Astrocyte (in vitro differentiated cells and primary cell): ENCODE measurements around the gene MIDN. TPM values are rescaled to one million over a fixed set of nuclear protein-coding genes. Genes with fewer than 3 reads are reported as not detected.

Source experiments
- DNase-seq: peaks from one replicate; pipeline ENCODE4 v3.0.0-alpha.2; 2010; ENCODE audit warnings: low read depth
- FAIRE-seq: peaks from 2 replicates; lab custom pipeline; 2011; peaks lifted over from hg19 to GRCh38; lab: Jason Lieb, UNC
- H2AFZ ChIP-seq: 2 replicates; pipeline ENCODE4 v1.6.0; 2012; ENCODE audit warnings: low read depth, low read length, inconsistent platforms
- H3K27ac ChIP-seq: 2 replicates; pipeline ENCODE4 v1.5.1; 2011; ENCODE audit warnings: low read depth, low read length, inconsistent platforms
- H3K27me3 ChIP-seq: 2 replicates; pipeline ENCODE4 v1.6.0; 2011; ENCODE audit warnings: low read length, inconsistent platforms; ENCODE audit not compliant: insufficient read depth
- H3K36me3 ChIP-seq: 2 replicates; pipeline ENCODE4 v1.5.1; 2011; ENCODE audit warnings: low read length, inconsistent platforms; ENCODE audit not compliant: insufficient read depth
- H3K4me1 ChIP-seq: 2 replicates; pipeline ENCODE4 v1.5.1; 2011; ENCODE audit warnings: low read length, inconsistent platforms; ENCODE audit not compliant: insufficient read depth
- H3K4me2 ChIP-seq: 2 replicates; pipeline ENCODE4 v1.6.0; 2012; ENCODE audit warnings: low read length, inconsistent platforms
- H3K4me3 ChIP-seq: 2 replicates; pipeline ENCODE4 v1.5.1; 2011; ENCODE audit warnings: low read depth, mild to moderate bottlenecking, low read length, inconsistent platforms; ENCODE audit not compliant: insufficient read depth
- H3K79me2 ChIP-seq: 2 replicates; pipeline ENCODE4 v1.6.0; 2012; ENCODE audit warnings: mild to moderate bottlenecking, low read length, inconsistent platforms; ENCODE audit not compliant: insufficient read depth
- H3K9ac ChIP-seq: 2 replicates; pipeline ENCODE4 v1.6.0; 2012; ENCODE audit warnings: mild to moderate bottlenecking, low read length, inconsistent platforms
- H3K9me3 ChIP-seq: 2 replicates; pipeline ENCODE4 v1.5.1; 2012; ENCODE audit warnings: low read depth, mild to moderate bottlenecking, low read length, inconsistent platforms; ENCODE audit not compliant: insufficient read depth
- H4K20me1 ChIP-seq: 2 replicates; pipeline ENCODE4 v1.6.0; 2012; ENCODE audit warnings: low read length, inconsistent platforms; ENCODE audit not compliant: insufficient read depth
- H3K27ac Mint-ChIP-seq: one replicate; pipeline ENCODE4 v1.8.0; 2021; ENCODE audit warnings: mild to moderate bottlenecking, mixed read lengths; ENCODE audit not compliant: unreplicated experiment
- H3K27me3 Mint-ChIP-seq: one replicate; pipeline ENCODE4 v1.8.0; 2021; ENCODE audit warnings: low read depth, mixed read lengths; ENCODE audit not compliant: unreplicated experiment
- H3K36me3 Mint-ChIP-seq: one replicate; pipeline ENCODE4 v1.8.0; 2021; ENCODE audit warnings: low read depth, mixed read lengths; ENCODE audit not compliant: unreplicated experiment
- H3K4me1 Mint-ChIP-seq: one replicate; pipeline ENCODE4 v1.8.0; 2021; ENCODE audit warnings: low read depth, mixed read lengths; ENCODE audit not compliant: unreplicated experiment
- H3K4me3 Mint-ChIP-seq: one replicate; pipeline ENCODE4 v1.8.0; 2021; ENCODE audit warnings: mild to moderate bottlenecking, moderate library complexity, mixed read lengths; ENCODE audit not compliant: unreplicated experiment
- H3K9me3 Mint-ChIP-seq: one replicate; pipeline ENCODE4 v1.8.0; 2021; ENCODE audit warnings: mild to moderate bottlenecking, mixed read lengths; ENCODE audit not compliant: unreplicated experiment
- EZH2 ChIP-seq: IDR thresholded peaks from 2 replicates; pipeline ENCODE4 v1.6.1; 2012; ENCODE audit warnings: mild to moderate bottlenecking, low read length, inconsistent platforms; ENCODE audit not compliant: insufficient read depth
- total RNA-seq: library from RNA; stranded (reverse); gene quantifications from 2 replicates; pipeline ENCODE4 v1.2.1, GENCODE V29; 2021
- TF ChIP-seq, protein P1 (sequence below): IDR thresholded peaks from 2 replicates; pipeline ENCODE4 v1.5.1; 2011; ENCODE audit warnings: low read depth, mild to moderate bottlenecking, inconsistent platforms, low read length, moderate library complexity; ENCODE audit not compliant: insufficient read depth

The MIDN gene
- total RNA-seq, 1 donor from 2014 or later, result 141 TPM

DNA sequence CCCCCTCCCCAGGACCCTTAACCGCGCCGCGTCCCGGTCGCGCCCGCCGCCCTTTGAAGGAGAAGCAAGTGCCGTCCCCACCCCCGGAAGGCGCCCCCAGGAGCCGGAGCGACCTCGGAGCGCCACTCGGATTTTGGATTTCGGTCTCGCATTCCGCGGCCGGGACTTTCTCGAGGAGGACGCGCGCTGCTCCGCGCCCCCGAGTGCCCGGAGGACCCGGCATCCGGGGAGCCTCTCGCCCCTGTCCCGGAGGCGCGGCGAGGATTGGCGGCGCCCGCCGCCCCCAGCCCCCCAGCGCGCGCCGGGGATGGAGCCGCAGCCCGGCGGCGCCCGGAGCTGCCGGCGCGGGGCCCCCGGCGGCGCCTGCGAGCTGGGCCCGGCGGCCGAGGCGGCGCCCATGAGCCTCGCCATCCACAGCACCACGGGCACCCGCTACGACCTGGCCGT is 1.6 kb downstream of the MIDN start:
- Mint-ChIP-seq H3K4me1 (peaks cover 5% of the 10 kb centered on the region), H3K36me3 (peaks cover 2% of the 10 kb centered on the region), H3K27ac (no peak overlapping the region), H3K27me3 (no peaks in the 10 kb centered on the region), H3K4me3 (peak overlapping the region; percentile 80), H3K9me3 (no peaks in the 10 kb centered on the region)
- H3K27ac ChIP-seq, result peak overlapping the region; percentile 85
- no peak for DNase-seq
- peaks cover 64% of the 10 kb centered on the region for H3K79me2 ChIP-seq
- H3K9ac ChIP-seq, result peak overlapping the region; percentile 88
- H2AFZ ChIP-seq, result no peak overlapping the region
- peaks cover 32% of the 10 kb centered on the region for H4K20me1 ChIP-seq
- H3K4me3 ChIP-seq, result peak overlapping the region; percentile 84
- TF ChIP-seq EZH2, result no peak
- TF ChIP-seq, protein P1, sequence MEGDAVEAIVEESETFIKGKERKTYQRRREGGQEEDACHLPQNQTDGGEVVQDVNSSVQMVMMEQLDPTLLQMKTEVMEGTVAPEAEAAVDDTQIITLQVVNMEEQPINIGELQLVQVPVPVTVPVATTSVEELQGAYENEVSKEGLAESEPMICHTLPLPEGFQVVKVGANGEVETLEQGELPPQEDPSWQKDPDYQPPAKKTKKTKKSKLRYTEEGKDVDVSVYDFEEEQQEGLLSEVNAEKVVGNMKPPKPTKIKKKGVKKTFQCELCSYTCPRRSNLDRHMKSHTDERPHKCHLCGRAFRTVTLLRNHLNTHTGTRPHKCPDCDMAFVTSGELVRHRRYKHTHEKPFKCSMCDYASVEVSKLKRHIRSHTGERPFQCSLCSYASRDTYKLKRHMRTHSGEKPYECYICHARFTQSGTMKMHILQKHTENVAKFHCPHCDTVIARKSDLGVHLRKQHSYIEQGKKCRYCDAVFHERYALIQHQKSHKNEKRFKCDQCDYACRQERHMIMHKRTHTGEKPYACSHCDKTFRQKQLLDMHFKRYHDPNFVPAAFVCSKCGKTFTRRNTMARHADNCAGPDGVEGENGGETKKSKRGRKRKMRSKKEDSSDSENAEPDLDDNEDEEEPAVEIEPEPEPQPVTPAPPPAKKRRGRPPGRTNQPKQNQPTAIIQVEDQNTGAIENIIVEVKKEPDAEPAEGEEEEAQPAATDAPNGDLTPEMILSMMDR, result no peak
- no peaks in the 10 kb centered on the region for H3K27me3 ChIP-seq
- H3K4me2 ChIP-seq, result peak overlapping the region; percentile 100
- peaks cover 31% of the 10 kb centered on the region for H3K4me1 ChIP-seq
- no peak for FAIRE-seq
- H3K36me3 ChIP-seq, result peaks cover 9% of the 10 kb centered on the region
- no peaks in the 10 kb centered on the region for H3K9me3 ChIP-seq

DNA sequence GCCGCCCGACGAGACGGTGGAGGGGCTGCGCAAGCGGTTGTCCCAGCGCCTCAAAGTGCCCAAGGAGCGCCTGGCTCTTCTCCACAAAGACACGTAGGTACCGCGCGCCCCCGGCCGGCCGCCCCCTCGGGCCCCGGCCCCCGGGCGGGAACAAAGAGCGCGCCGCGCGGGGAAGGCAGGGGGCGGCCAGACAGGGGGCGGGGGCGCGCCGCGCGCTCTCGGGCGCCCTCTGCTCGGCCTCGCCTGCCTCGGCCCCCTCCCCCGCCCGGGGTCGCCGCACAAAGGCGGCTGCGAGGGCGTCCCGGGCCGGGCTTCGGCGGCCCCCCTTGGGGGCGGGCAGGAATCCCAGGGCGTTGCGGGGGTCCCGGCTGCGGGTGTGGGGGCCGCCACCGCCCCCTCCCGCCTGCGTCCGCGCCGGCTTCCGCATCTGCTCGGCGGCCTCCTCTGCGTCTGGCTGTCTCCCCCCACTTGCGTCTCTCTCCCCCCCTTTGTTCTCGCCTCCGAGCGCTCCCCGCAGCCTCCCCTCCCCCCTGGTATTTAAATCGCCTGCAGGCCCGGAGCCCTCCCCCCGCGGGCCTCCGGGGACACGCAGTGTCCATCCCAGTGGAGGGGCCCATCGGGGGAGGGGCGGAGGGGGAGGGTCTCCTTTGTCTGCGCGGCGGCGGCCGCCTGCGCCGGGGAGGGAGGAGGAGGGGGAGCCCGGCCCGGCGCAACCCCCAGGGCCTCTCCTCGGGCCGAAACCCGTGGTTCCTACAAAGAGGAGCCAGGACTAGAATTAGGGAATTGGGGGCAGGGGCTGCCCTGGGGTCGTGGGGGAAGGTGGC is 2.3 kb downstream of the MIDN start:
- Mint-ChIP-seq H3K4me1 (peaks cover 5% of the 10 kb centered on the region), H3K27ac (peak overlapping the region; percentile 96), H3K4me3 (peak overlapping the region; percentile 92), H3K36me3 (peaks cover 2% of the 10 kb centered on the region), H3K9me3 (no peaks in the 10 kb centered on the region), H3K27me3 (no peaks in the 10 kb centered on the region)
- Histone ChIP-seq H3K9ac (peak overlapping the region; percentile 88), H3K36me3 (peaks cover 14% of the 10 kb centered on the region), H4K20me1 (peaks cover 38% of the 10 kb centered on the region), H3K79me2 (peaks cover 65% of the 10 kb centered on the region), H3K27ac (peak overlapping the region; percentile 85), H3K4me1 (peaks cover 34% of the 10 kb centered on the region), H3K9me3 (no peaks in the 10 kb centered on the region), H3K4me3 (peak overlapping the region; percentile 84), H3K4me2 (peak overlapping the region; percentile 100), H3K27me3 (no peaks in the 10 kb centered on the region), H2AFZ (no peak overlapping the region)
- TF ChIP-seq, protein P1, result no peak
- no peak for TF ChIP-seq EZH2
- no peak for DNase-seq
- FAIRE-seq, result no peak
